Stimulated activated CD4-positive, alpha-beta T cell treated with anti-CD3 and anti-CD28 coated beads, TNF-alpha, amount 100 ng/mL, for 4 hours (primary cell): ENCODE measurements around the gene PHLPP1.
"Not testable (repeated sequence)": the region's sequence is repeated elsewhere in the genome, so short reads cannot be mapped to it uniquely, and the experiment has no call there.

Experiments used
- DNase-seq, 3 experiments: peaks; one replicate each; pipeline ENCODE4 v3.0.0-alpha.2; 2020; ENCODE audit warnings: low read depth in 3 of 3

PHLPP1 gene

DNA sequence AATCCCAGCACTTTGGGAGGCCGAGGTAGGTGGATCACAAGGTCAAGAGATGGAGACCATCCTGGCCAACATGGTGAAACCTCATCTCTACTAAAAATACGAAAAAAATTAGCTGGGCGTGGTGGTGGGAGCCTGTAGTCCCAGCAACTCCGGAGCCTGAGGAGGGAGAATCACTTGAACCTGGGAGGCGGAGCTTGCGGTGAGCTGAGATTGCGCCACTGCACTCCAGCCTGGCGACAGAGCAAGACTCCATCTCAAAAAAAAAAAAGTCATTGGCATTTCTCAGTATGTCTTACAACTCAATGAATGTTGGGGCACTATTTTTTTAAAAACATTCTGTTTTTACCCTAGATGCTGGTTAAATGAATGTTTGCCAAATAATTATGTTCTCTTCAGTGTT lies 94.1 kb downstream of the PHLPP1 start:
- not testable (repeated sequence) for DNase-seq

DNA sequence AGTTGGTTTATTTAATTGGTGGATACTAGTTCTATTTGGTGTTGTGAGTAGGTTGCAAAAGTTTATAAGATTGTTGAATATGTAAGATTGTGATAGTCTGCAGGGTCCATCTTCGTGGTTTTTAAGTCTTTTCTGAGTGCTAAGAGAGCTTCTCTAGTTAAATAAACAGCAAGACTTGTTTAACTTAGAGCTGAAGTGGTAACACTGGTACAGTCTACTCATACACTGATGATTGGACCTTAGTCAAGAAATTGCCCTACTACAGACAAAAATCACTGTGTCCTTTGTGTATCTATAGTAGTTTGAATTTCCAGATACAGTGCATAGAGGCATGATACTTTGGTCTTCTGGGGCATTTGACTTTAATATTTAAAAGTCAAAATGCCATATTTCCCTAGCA lies 94.6 kb downstream of the PHLPP1 start:
- no peak for DNase-seq

DNA sequence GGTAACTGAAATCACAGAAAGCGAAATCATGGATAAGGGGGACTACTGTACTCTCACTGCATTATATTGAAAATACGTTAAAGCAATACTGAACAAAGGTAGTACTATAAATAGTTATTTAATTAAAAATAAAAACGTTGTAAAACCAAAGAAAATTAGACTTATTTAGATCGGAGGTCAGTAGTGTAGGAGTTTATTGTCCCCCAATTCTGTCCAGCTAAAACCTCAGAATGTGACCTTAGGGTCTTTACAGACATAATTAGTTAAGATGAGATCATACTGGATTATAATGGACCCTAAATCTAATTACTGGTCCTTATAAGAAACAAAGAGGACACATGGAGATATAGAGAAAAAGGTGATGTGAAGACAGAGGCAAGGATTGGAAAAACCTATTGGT lies 95.3 kb downstream of the PHLPP1 start:
- DNase-seq, result no peak

DNA sequence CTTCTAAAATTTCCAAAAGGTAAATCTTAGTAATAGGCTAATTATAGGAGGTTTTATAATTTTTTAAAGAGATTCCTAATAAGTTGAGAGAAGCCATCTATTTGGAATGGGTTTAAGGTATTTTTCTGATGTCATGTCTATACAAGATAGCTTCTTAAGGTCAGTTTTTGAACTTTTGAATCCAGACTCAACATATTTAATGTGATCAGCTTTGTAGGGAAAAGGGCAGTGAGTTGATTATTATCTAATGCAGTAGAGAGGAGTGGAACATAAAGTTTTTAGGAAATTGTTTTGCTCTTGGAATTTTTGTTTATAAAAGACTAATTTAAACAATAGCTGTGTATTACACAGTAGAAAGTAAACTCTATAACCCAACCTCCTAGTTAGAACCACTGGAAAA lies 96.3 kb downstream of the PHLPP1 start:
- no peak for DNase-seq

DNA sequence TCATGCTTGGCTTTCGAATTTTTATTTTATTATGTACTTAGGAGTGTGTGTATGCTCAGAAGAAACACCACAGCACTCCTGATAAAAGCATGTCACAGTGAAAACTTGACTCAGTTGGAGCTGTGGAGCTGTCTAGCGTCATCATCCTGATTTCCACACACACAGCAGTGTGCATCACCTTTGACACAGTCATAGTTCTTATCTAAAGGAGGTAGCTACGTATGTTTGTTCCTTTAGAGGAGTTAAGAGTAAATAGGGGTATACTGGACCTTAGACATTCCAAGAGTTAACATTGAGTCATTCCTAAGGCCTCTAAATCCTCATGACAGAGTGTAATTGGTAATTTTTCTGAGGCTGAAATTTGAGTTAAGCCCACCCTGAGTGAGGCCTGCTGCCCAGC lies 96.9 kb downstream of the PHLPP1 start:
- no peak for DNase-seq

DNA sequence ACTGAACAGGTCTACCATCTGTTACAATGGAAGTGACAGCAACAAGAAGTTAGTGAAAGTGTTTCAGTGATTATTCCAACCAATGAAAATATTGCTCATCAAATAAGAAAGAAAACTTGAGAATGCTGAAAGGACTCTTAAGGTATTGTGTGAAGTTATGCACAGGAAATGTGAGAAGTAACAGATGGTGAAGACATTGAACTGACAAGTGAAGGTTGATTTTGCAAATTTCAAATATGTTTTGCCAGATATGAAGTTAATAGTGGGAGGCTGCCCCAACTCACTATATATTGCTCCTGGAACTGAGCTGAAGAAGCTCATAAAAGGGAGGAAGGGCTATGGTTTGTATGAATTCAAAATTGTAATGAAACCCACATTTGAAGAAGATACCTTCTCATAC lies 97.5 kb downstream of the PHLPP1 start:
- DNase-seq, result no peak

DNA sequence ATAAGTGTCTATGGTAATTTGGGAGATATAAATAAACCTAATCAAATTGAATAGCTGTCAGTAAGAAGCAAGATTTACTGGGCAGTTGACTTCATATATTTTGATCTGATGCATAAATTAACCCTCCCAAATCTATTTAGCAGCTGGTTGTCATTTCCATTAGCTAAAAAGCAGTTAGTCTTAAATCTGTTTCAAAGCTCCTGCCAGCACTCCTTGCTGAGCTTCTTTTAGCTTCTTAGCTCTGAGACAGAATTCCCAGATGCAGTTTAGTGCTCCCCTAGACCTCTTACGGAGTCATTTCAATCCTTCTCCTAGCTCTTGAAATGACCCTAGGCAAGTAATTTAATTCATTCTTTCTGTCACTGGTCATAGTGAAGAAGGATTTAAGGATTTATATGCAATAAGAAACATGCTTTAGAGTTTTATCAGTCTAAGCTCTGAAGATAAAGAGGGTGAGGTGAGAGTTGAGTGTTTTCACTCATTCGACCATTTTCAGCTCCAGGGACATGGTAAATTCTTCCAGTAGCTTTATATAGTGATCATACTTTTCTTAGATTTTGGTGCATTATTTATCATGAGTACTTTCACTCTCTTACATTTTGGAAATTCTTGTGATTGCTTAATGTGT lies 98.9 kb downstream of the PHLPP1 start:
- DNase-seq, result no peak

DNA sequence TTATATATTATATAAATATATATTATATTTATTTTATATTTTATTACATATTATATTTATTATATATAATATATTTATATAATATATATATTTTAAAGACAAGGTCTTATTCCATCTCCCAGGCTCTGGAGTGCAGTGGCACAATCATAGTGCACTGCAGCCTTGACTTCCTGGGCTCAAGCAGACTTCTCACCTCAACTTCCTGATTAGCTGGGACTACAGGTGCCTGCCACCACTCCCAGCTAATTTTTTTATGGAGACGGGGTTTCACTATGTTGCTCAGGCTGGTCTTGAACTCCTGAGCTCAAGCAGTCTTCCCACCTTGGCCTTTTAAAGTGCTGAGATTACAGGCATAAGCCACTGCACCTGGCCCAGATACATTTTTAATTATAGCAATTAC lies 110.0 kb downstream of the PHLPP1 start:
- no peak for DNase-seq

DNA sequence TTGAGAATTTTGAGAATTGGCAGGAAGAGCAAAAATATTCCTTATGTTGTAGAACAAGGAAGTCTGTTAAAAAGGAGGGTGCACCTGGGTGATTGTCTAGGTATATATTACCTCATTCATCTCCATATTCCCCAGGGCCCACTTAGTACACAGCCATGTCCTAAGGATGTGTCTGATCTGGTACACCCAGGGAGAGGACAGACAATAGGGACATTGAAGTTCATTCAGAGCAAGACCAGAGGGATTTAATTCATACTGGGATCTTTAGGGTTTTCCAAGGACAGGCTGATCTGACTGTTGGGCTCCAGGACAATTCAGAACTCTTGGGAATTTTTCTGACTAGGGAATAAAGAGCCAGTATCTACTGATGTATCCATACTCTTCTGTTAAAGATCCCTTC lies 112.1 kb downstream of the PHLPP1 start:
- DNase-seq, result no peak

DNA sequence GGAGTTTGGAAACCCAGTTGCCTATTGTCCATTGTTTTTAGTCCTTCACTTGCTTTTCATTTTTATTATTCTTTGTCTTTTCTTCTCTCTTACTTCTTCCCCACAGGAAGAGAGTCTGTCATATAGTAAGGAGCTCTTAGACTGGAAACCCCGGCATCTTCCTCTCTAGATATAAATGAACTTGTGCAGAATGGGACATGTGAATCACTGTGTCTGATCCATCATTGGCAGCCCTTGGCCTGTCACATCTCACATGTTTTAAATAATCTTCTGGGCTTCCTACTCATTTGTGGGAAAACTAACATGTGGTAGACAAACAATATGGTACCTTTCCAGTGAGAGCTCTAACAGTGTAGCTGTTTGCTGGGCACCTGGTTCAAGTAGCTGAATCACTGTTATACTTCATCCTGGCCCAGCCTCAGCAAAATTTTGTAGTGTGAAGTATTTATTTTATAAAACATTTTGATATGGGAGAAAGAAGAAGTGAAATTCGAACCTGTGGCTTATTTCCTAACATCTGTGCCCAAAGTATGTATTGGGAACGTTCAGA lies 112.8 kb downstream of the PHLPP1 start:
- DNase-seq, result no peak

DNA sequence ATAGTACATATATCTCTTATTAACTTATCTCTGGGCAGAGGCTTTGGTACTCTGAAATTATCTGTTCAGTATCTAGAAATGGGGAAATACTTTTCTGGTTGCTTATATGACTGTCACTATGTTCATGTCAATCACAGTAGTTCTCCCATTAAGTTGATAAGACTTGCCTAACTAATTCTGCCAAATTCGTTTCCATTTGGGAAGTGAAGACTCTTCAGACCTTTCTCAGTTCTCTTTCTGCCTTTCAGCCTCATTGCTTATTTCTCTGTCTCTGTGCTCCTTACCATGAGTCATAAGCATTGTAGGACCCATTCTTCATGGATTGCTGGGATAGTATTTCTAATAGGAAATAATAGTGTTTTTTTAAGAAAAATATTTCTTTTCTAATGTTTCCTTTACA lies 113.5 kb downstream of the PHLPP1 start:
- DNase-seq, result no peak

DNA sequence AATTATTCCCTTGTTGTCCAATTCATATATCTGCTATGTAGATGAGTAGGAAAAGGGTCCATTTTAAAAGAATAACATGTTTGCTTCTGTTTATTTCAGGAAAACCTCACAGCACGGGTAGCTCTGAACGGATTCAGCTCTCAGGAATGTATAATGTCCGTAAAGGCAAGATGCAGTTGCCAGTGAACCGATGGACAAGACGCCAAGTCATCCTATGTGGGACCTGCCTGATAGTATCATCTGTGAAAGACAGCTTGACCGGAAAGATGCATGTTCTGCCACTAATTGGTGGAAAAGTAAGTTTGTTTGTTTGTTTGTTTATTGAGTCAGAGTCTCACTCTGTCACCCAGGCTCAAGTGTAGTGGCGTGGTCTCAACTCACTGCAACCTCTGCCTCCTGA lies 114.6 kb downstream of the PHLPP1 start:
- DNase-seq, result no peak

DNA sequence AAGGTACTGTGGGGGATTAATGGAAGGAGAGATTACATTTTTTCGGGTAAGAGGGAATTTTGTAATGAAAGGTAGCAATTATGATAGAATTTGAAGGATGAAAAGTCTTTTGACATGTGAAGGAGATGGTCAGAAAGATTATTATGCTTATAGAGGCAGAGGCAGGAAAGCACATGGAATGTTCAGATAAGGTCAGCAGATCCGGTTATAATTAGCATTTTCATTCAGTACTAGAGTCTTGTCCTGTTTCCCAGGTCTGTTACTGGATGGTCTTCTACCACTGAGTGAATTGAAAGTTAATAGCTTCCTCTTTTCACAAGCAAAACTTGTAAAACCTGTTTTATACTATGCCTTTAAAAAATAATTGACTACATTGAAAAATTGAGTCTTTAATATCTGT lies 116.9 kb downstream of the PHLPP1 start:
- no peak for DNase-seq

DNA sequence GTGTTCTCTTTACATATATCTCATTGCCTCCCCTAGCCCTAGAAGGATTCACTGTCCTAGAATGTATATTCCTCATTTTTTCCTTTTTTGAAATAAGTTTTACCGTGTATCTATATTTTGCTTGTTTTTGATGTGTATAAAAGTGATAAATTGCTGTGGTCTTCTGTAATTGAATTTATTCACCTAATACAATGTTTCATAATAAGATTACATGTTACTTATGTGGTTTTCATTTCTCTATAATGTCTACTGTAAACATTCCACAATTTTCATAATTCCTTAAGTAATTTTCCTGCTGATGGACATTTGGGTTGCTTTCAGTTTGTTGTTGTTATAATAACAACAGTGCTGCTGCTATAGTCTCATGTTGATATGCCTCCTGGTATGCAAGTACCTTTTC lies 118.2 kb downstream of the PHLPP1 start:
- DNase-seq, result no peak

DNA sequence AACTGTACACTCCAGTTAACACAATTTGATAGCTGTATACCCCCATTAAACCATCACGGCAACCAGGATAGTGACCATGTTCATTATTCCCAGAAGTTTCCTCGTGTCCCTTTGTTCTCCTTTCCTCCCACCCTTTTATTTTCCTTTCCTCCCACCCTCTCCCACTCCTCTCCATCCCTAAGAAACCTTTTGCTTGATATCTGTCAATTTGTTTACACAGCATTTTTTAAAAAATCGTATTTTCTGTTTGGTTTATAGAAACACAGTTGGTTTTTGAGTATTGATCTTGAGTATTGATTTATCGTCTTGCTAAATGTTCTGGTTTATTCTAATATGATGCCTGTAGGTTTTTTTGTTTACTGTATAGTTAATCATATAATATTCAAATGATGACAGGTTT lies 119.4 kb downstream of the PHLPP1 start:
- DNase-seq, result no peak

DNA sequence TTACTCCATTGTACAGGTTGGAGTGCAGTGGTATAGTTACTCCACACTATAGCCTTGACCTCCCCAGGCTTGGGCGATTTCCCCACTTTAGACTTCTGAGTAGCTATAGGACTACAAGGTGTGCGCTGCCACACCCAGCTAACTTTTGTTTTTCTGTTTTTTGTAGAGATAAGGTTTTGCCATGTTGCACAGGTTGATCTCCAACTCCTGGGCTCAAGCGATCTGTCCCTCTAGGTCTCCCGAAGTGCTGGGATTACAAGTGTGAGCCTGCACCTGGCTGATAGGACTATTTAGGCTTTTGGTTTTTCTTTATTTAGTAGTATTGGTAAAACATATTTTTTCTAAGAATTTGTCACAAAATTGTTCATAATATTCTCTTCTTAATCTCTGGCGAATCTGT lies 121.7 kb downstream of the PHLPP1 start:
- no peak for DNase-seq

DNA sequence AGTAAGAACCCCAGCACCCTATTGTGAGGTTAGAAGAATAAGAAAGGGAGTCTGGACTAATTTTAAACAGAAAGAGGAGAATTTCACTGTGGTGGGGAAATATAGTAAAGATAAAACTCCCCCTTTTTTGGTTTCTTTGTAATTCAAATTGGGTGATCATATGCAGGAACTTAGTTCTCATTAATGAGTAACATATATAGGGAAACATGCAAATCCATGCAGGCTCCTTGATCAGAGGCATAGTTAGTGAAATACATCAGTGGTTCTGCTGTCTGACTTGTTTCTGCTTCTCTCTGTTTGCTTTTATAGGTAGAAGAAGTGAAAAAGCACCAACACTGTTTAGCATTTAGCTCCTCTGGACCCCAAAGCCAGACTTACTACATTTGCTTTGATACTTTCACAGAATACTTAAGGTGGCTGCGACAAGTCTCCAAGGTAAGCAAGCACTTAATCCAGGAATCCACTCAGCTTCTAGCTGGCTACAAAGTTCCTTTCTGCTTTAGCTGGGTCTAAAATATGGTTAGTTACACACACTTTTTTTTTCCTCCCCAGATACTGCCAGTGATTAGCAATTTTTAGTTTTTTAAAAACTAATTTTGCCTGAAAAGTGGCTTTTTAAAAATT lies 123.2 kb downstream of the PHLPP1 start:
- no peak for DNase-seq

DNA sequence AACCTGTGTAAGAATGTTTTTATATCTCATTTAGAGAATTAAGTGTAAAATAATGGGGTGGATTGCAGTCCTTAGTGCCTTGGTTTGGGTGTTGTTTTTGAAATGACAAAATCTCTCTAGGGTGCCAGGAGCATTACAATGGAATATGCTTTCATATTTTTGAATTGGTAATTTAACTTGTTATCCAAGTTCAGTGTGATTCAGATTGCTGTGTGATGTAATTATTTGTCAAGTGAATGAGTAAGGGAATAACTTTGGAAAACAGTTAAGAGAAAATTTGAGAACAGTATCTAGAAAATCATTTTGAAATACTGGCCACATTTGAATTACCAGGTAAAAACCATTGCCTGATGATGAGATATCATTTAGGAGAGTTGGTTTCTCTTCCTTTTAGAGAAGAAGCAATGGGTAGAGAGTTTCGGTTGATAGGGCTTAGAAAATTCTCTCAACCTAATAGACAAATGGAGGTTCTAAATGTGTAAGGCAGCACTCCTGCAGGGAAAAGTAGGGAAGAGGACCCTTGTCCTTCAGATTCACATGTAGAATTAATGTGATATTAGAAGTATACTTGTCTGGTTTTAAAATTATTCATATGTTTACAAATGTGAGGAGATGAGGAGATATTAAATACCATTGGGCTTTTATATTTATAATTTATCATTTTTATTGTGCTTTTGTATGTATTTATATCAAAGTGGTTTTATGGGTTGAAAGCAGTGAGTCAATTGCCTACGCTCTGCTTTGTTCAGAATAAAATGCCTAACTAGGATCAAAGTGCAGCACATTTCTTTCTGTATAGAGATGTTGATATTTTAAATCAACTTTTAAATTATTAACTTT lies 124.8 kb downstream of the PHLPP1 start:
- no peak for DNase-seq

DNA sequence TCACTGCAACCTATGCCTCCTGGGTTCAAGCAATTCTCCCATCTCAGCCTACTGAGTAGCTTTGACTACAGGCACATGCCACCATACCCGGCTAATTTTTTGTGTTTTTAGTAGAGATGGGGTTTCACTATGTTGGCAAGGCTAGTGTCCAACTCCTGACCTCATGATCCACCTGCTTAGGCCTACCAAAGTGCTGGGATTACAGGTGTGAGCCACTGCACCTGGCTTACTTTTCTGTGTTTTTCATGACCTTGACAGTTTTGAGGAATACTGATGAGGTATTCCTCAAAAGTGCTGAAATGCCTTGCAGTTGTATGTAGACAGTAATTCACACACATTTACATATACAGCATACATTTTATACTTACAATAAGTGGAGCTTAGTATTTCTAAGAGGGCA lies 126.1 kb downstream of the PHLPP1 start:
- DNase-seq, result no peak

DNA sequence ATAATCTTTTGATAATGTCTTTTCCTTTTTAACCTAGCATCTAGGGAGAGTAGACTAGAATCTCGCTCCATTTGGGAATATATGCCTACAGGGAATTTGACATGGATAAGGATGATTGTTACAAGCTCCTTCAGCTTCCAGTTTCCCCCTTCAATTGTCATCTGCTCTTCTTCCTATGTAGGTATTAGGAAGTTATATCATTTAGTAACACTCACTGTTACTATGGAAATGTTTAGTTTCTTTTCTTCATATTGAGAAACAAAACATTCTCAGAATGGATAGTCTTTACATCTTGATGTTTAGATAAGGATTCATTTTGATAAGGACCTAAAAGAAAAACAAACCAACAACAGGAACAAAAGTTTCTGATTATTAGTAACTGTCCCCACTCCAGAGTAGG lies 127.6 kb downstream of the PHLPP1 start:
- DNase-seq, result no peak

DNA sequence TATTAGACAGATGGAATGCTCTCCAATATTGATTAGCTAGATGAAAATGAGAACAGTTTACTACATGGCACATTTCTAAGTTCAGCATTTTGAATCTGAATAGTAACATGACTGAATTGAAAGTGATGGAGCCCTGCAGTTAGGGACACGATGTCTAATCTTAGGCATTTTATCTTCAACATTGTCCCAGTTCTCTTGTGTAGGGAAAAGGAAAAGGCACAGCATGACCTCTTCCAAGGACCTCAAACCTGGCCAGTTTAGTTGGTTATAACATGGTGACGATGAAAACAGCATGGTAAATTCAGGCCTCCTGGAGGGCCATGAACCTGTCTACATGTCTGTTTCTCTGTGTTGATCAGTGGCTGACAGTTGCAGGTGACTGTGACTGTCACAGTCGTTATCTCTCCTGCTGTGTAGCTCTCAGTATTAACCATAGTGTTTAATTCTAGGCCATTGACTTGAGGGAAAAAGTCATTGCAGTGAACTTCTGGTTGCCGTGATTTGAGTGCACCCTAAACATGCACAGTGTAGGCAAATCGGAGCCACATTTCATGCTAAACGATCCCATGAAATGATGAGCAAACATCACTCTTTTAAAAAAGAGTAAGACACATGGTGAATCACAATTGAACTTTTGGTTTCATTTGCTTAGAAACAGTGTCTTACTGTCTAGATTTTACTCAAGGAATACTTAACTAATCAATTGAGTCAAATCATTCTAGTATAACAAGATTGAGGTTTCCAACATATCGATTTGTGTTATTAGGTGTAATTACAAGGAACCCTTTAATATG lies 129.7 kb downstream of the PHLPP1 start:
- DNase-seq, result peak in 1 of 3 experiments; percentile 8

DNA sequence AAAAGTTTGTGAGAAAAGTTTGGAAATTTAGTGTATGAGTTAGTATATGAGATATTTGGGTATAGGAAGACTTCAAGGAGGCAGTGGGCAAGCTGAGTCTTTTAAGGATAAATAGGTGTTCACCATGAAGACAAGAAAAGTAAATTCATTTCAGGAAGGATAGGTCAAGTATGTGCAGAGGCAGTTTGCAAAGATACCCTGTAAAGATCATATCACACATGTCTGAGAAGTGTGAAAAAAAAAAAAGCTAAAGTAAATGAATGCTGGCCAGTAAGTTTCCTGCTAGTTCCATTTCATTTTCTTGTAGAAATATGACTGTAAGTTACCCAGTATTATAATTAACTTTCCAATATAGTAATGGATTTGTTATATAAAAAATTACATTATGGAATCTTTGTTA lies 131.0 kb downstream of the PHLPP1 start:
- DNase-seq, result no peak
